H1 (cell line): ENCODE data around the gene PIK3R6. TPM values are rescaled to one million over a fixed set of nuclear protein-coding genes. Genes with fewer than 3 reads are reported as not detected.

Experiments
- CTCF ChIA-PET: fragments of 300-600 bp; sonication (Branson Sonifier 250); formaldehyde crosslinking; loops from one replicate; lab custom pipeline; 2021; ENCODE audit not compliant: partially characterized antibody; lab: Charles Lee
- POLR2A ChIA-PET: fragments of 300-600 bp; sonication (Branson Sonifier 250); formaldehyde crosslinking; loops from one replicate; lab custom pipeline; 2021; ENCODE audit warnings: inconsistent platforms; ENCODE audit not compliant: partially characterized antibody; lab: Charles Lee
- DNase-seq, 2 experiments: peaks; one replicate each; pipeline versions ENCODE4 v3.0.0 to v3.0.0-alpha.2; 2010 to 2022; ENCODE audit warnings: low spot score in 2 of 2, low read depth in 1 of 2, mixed read lengths in 1 of 2
- FAIRE-seq: peaks from 2 replicates; lab custom pipeline; 2011; peaks lifted over from hg19 to GRCh38; lab: Jason Lieb, UNC
- H2AFZ ChIP-seq: 2 replicates; pipeline ENCODE4 v1.8.1; 2012; ENCODE audit warnings: low read length, inconsistent platforms
- H2AK5ac ChIP-seq: 2 replicates; pipeline ENCODE4 v1.6.1; 2013; ENCODE audit warnings: low read depth, low read length
- H2BK120ac ChIP-seq: replicated peaks from 2 replicates; pipeline ENCODE3; 2013; ENCODE audit warnings: low read depth, low read length, inconsistent platforms
- H2BK12ac ChIP-seq: 2 replicates; pipeline ENCODE4 v1.6.1; 2013; ENCODE audit warnings: low read depth, low read length
- H2BK15ac ChIP-seq: 2 replicates; pipeline ENCODE4 v1.6.1; 2013; ENCODE audit warnings: low read length
- H2BK20ac ChIP-seq: 2 replicates; pipeline ENCODE4 v1.6.1; 2013; ENCODE audit warnings: low read length
- H2BK5ac ChIP-seq: 2 replicates; pipeline ENCODE4 v1.6.1; 2013; ENCODE audit warnings: low read depth, low read length
- H3K14ac ChIP-seq: 2 replicates; pipeline ENCODE4 v1.6.1; 2013; ENCODE audit warnings: inconsistent platforms; ENCODE audit not compliant: insufficient read length
- H3K18ac ChIP-seq: 2 replicates; pipeline ENCODE4 v1.6.1; 2013; ENCODE audit warnings: low read length; ENCODE audit errors: extremely low read depth
- H3K23ac ChIP-seq: 2 replicates; pipeline ENCODE4 v1.6.1; 2013; ENCODE audit warnings: inconsistent platforms; ENCODE audit not compliant: insufficient read length
- H3K23me2 ChIP-seq: 2 replicates; pipeline ENCODE4 v1.6.1; 2013; ENCODE audit warnings: low read depth, low read length
- H3K27ac ChIP-seq: 2 replicates; pipeline ENCODE4 v1.6.1; 2011; ENCODE audit warnings: low read depth, low read length, inconsistent platforms
- H3K27me3 ChIP-seq, 4 experiments: replicated peaks in 1 of 4; 1 replicate in 1 of 4; 2 replicates in 3 of 4; pipeline versions ENCODE4 v1.6.1 to v1.8.1; 2011 to 2013; ENCODE audit warnings: low read length in 3 of 4, mild to moderate bottlenecking in 3 of 4, inconsistent platforms in 2 of 4, mixed read lengths in 2 of 4, moderate library complexity in 1 of 4; ENCODE audit not compliant: control insufficient read depth in 3 of 4, insufficient read depth in 3 of 4; ENCODE audit errors: extremely low read depth in 1 of 4
- H3K36me3 ChIP-seq, 4 experiments: 2 replicates each; pipeline versions ENCODE4 v1.6.1 to v1.8.1; 2011 to 2013; ENCODE audit warnings: mild to moderate bottlenecking in 4 of 4, low read length in 3 of 4, moderate library complexity in 2 of 4, control low read depth in 1 of 4, inconsistent platforms in 1 of 4; ENCODE audit not compliant: insufficient read depth in 4 of 4, control insufficient read depth in 2 of 4
- H3K4ac ChIP-seq: replicated peaks from 2 replicates; pipeline ENCODE3; 2013; ENCODE audit warnings: low read length, low read depth, mixed read lengths, inconsistent platforms; ENCODE audit not compliant: insufficient read length
- H3K4me1 ChIP-seq, 4 experiments: replicated peaks in 1 of 4; 1 replicate in 1 of 4; 2 replicates in 3 of 4; pipeline versions ENCODE4 v1.6.1 to v1.8.1; 2011 to 2013; ENCODE audit warnings: low read length in 3 of 4, inconsistent platforms in 2 of 4, mixed read lengths in 1 of 4; ENCODE audit not compliant: insufficient read depth in 4 of 4, control insufficient read depth in 3 of 4
- H3K4me2 ChIP-seq, 2 experiments: 2 replicates each; pipeline versions ENCODE4 v1.6.1 to v1.8.1; 2011 to 2013; ENCODE audit warnings: low read depth in 2 of 2, low read length in 2 of 2, control low read depth in 1 of 2, inconsistent platforms in 1 of 2, mild to moderate bottlenecking in 1 of 2; ENCODE audit not compliant: insufficient read depth in 1 of 2
- H3K4me3 ChIP-seq, 4 experiments: fragments of 200-600, 300-600 bp in 1 of 4; sonication (generic), shearing (Covaris generic), sonication (Bioruptor Twin) in 1 of 4; 2 replicates each; pipeline versions ENCODE4 v1.5.1 to v1.8.1; 2011 to 2016; ENCODE audit warnings: low read length in 4 of 4, low read depth in 3 of 4, control low read depth in 2 of 4, inconsistent platforms in 2 of 4, mild to moderate bottlenecking in 2 of 4, mixed read lengths in 1 of 4, moderate library complexity in 1 of 4; ENCODE audit not compliant: insufficient read depth in 2 of 4; ENCODE audit errors: extremely low read depth in 1 of 4
- H3K56ac ChIP-seq: replicated peaks from 2 replicates; pipeline ENCODE3; 2013; ENCODE audit warnings: low read depth, mild to moderate bottlenecking, mixed read lengths, low read length, inconsistent platforms; ENCODE audit not compliant: insufficient read length
- H3K79me1 ChIP-seq: 2 replicates; pipeline ENCODE4 v1.6.1; 2013; ENCODE audit warnings: low read depth, low read length, control low read depth
- H3K79me2 ChIP-seq, 2 experiments: 2 replicates each; pipeline versions ENCODE4 v1.6.1 to v1.8.1; 2012 to 2013; ENCODE audit warnings: low read length in 2 of 2, mild to moderate bottlenecking in 2 of 2, inconsistent platforms in 1 of 2; ENCODE audit not compliant: insufficient read depth in 2 of 2, control insufficient read depth in 1 of 2
- H3K9ac ChIP-seq, 4 experiments: replicated peaks in 1 of 4; 1 replicate in 1 of 4; 2 replicates in 3 of 4; pipeline versions ENCODE4 v1.6.1 to v1.8.1; 2011 to 2013; ENCODE audit warnings: low read depth in 3 of 4, low read length in 3 of 4, control low read depth in 2 of 4, mild to moderate bottlenecking in 2 of 4, moderate library complexity in 2 of 4, inconsistent platforms in 1 of 4; ENCODE audit errors: extremely low read depth in 1 of 4
- H3K9me3 ChIP-seq, 2 experiments: 2 replicates each; pipeline versions ENCODE4 v1.6.1 to v1.8.1; 2012 to 2013; ENCODE audit warnings: mild to moderate bottlenecking in 2 of 2, moderate library complexity in 2 of 2, control low read depth in 1 of 2, inconsistent platforms in 1 of 2, low read depth in 1 of 2, low read length in 1 of 2, mixed read lengths in 1 of 2; ENCODE audit not compliant: insufficient read depth in 2 of 2
- H4K20me1 ChIP-seq, 2 experiments: replicated peaks in 1 of 2; 2 replicates each; pipeline versions ENCODE3 to v1.8.1; 2011 to 2013; ENCODE audit warnings: inconsistent platforms in 2 of 2, low read length in 2 of 2, mild to moderate bottlenecking in 1 of 2; ENCODE audit not compliant: insufficient read depth in 2 of 2, control insufficient read depth in 1 of 2
- H4K5ac ChIP-seq: 2 replicates; pipeline ENCODE4 v1.6.1; 2013; ENCODE audit warnings: low read length, low read depth, mixed read lengths, inconsistent platforms; ENCODE audit not compliant: insufficient read length
- H4K8ac ChIP-seq: 2 replicates; pipeline ENCODE4 v1.8.0; 2013; ENCODE audit warnings: mild to moderate bottlenecking, moderate library complexity, low read length, inconsistent platforms; ENCODE audit not compliant: insufficient read depth; ENCODE audit errors: extremely low read depth
- H4K91ac ChIP-seq: replicated peaks from 2 replicates; pipeline ENCODE3; 2013; ENCODE audit warnings: low read length, mixed read lengths, inconsistent platforms; ENCODE audit not compliant: insufficient read length
- KDM5A ChIP-seq: fragments of 200-600 bp; IDR thresholded peaks from 2 replicates; pipeline ENCODE4 v1.7.1; 2012; ENCODE audit warnings: mild to moderate bottlenecking, low read length, inconsistent platforms, mixed read lengths
- MAFK ChIP-seq: IDR thresholded peaks from 2 replicates; pipeline ENCODE4 v1.6.1; 2012; ENCODE audit warnings: low read depth, mild to moderate bottlenecking, improper control_type of control experiment, low read length
- RFX5 ChIP-seq: IDR thresholded peaks from 2 replicates; pipeline ENCODE4 v1.6.1; 2011; ENCODE audit warnings: low read depth, low read length, improper control_type of control experiment, borderline replicate concordance
- SP1 ChIP-seq: IDR thresholded peaks from 2 replicates; pipeline ENCODE4 v1.6.1; 2011; ENCODE audit warnings: low read depth, low read length
- SP2 ChIP-seq: IDR thresholded peaks from 2 replicates; pipeline ENCODE4 v1.6.1; 2012; ENCODE audit warnings: mild to moderate bottlenecking, low read length, inconsistent platforms
- WGBS, 2 experiments: shearing (Covaris generic) in 1 of 2; methylation state at CpG; one replicate each; pipeline versions ENCODE4 v1.1.6 to v1.1.7; 2013 to 2015; ENCODE audit warnings: low lambda C conversion rate in 2 of 2, mixed read lengths in 2 of 2, inconsistent platforms in 1 of 2, low coverage in 1 of 2, missing lambda C conversion rate in 1 of 2; ENCODE audit not compliant: insufficient replicate concordance in 2 of 2, insufficient coverage in 1 of 2, insufficient read length in 1 of 2; ENCODE audit errors: extremely low coverage in 1 of 2, missing lambda C conversion rate in 1 of 2; 5-methylcytosine and 5-hydroxymethylcytosine counted together
- polyA plus RNA-seq, 7 experiments: library from polyadenylated mRNA; depleted of rRNA in 3 of 7; stranded (reverse) in 5 of 7; unstranded in 2 of 7; fragments of >200 nt in 5 of 7; fragments of 200-250 nt in 2 of 7; gene quantifications; 1 replicate in 5 of 7; 2 replicates in 1 of 7; 4 replicates in 1 of 7; pipeline versions ENCODE4 v1.2.1 to v1.2.3, GENCODE V29; 2011 to 2013; ENCODE audit warnings: missing spikeins in 2 of 7, mixed read lengths in 2 of 7
- total RNA-seq: library from RNA; stranded (reverse); fragmentation: NEBNext Ultra II Directional; extraction: Animal tissue kit (Norgen Biotek cat#: 25700); gene quantifications from 2 replicates; pipeline ENCODE4 v1.2.1, GENCODE V29; 2021
- TF ChIP-seq, protein P1 (sequence below): IDR thresholded peaks from 2 replicates; pipeline ENCODE4 v1.6.1; 2012; ENCODE audit warnings: low read length, inconsistent platforms

Gene PIK3R6
- total and polyA plus RNA-seq, 2 of the 8 experiments (the other 6 are each of a cell fraction or from before 2014, with no cell fraction given), result 0.24 to 1.2 TPM

- WGBS, 2 experiments, result 23% methylated on average over 17 of the region's 17 CpGs; no CpG with 5 or more reads in 1 of the 2 experiments
- no peak overlapping the region for H3K27ac ChIP-seq
- H4K91ac ChIP-seq, result peak overlapping the region; percentile 25
- peaks cover 3% of the 10 kb centered on the region; the same call in 1 of the 2 replicates for H3K23me2 ChIP-seq
- TF ChIP-seq SP2 (no peak), SP1 (no peak), RFX5 (no peak), KDM5A (no peak), MAFK (no peak)
- TF ChIP-seq, protein P1, sequence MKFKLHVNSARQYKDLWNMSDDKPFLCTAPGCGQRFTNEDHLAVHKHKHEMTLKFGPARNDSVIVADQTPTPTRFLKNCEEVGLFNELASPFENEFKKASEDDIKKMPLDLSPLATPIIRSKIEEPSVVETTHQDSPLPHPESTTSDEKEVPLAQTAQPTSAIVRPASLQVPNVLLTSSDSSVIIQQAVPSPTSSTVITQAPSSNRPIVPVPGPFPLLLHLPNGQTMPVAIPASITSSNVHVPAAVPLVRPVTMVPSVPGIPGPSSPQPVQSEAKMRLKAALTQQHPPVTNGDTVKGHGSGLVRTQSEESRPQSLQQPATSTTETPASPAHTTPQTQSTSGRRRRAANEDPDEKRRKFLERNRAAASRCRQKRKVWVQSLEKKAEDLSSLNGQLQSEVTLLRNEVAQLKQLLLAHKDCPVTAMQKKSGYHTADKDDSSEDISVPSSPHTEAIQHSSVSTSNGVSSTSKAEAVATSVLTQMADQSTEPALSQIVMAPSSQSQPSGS, result no peak
- H3K9ac ChIP-seq, result no peak overlapping the region
- H4K5ac ChIP-seq, result no peak overlapping the region
- peak overlapping the region; percentile 81; the same call in 1 of the 2 replicates for H4K8ac ChIP-seq
- H3K79me1 ChIP-seq, result no peaks in the 10 kb centered on the region
- no peaks in the 10 kb centered on the region for H3K36me3 ChIP-seq
- H3K4me1 ChIP-seq, result peaks cover 0 to 11% (median 8%) of the 10 kb centered on the region in 4 experiments; a peak in 4 of 7 replicates
- H3K4me3 ChIP-seq, result peak overlapping the region; percentile 21 to 54 (median 36); a peak in 7 of 8 replicates
- no peak overlapping the region for H3K23ac ChIP-seq
- DNase-seq (peak in 1 of 2 experiments; percentile 68), FAIRE-seq (no peak)
- CTCF ChIA-PET, result interaction anchor here (0.6 to 10.4 kb wide), 41 partner anchors 8 to 624 kb away, joined by 3 to 107 read pairs (median 5); partner anchors contain the start of gene MFSD6L
- no peak overlapping the region for H3K56ac ChIP-seq
- H2AFZ ChIP-seq, result peak overlapping the region; percentile 54
- 0 out of 2 replicates have a peak overlapping the region, but pooled peaks have one; percentile 1 for H2BK12ac ChIP-seq
- POLR2A ChIA-PET, result interaction anchor here (1.0 to 1.4 kb wide), 4 partner anchors 14 to 97 kb away, joined by 3 read pairs; no protein-coding TSS in a partner anchor
- no peak overlapping the region for H2BK20ac ChIP-seq
- no peaks in the 10 kb centered on the region; a peak in 1 of 7 replicates for H3K27me3 ChIP-seq
- H3K14ac ChIP-seq, result no peak overlapping the region
- no peak overlapping the region; the same call in 1 of the 2 replicates for H2BK5ac ChIP-seq
- H2AK5ac ChIP-seq, result no peak overlapping the region
- no peaks in the 10 kb centered on the region for H4K20me1 ChIP-seq
- H3K9me3 ChIP-seq, result no peaks in the 10 kb centered on the region
- H2BK15ac ChIP-seq, result peak overlapping the region; percentile 72; the same call in 1 of the 2 replicates
- peak overlapping the region; percentile 70 to 71 for H3K4me2 ChIP-seq
- H2BK120ac ChIP-seq, result no peak overlapping the region
- H3K4ac ChIP-seq, result no peak overlapping the region
- peak overlapping the region; percentile 91 for H3K18ac ChIP-seq
- no peaks in the 10 kb centered on the region for H3K79me2 ChIP-seq
Measured at GRCh38 chr17:8894202-8894671, 26.8 kb upstream of the PIK3R6 start.
